Panc1 (cell line): ENCODE data around the gene ASB11. TPM values are rescaled to one million over a fixed set of nuclear protein-coding genes. Genes with fewer than 3 reads are reported as not detected.

ENCODE experiments used
- ATAC-seq: fragments of 200-7000 bp; cut with Tn5 transposase; 2 replicates; pipeline ENCODE4 v1.9.1; 2020; ENCODE audit warnings: mild to moderate bottlenecking, moderate library complexity
- BruUV-seq: library from RNA; stranded (reverse); fragments of 400-500 nt; replicated peaks from 2 replicates; lab custom pipeline; 2021; lab: Mats Ljungman, UMichigan
- CTCF ChIA-PET: fragments of 300-600 bp; sonication (Branson Sonifier 250); formaldehyde crosslinking; loops from one replicate; lab custom pipeline; 2022; ENCODE audit warnings: antibody characterized with exemption; lab: Charles Lee
- POLR2A ChIA-PET: fragments of 300-600 bp; sonication (Branson Sonifier 250); formaldehyde crosslinking; loops from one replicate; lab custom pipeline; 2022; ENCODE audit warnings: antibody characterized with exemption; lab: Charles Lee
- DNase-seq: peaks from one replicate; pipeline ENCODE4 v3.0.0-alpha.2; 2010; ENCODE audit warnings: low read depth, low spot score
- H3K27ac ChIP-seq: 2 replicates; pipeline ENCODE4 v1.5.1; 2011; ENCODE audit warnings: mild to moderate bottlenecking, low read length, inconsistent platforms
- H3K27me3 ChIP-seq: fragments of 200-500 bp; sonication (Bioruptor generic); 2 replicates; pipeline ENCODE4 v1.6.0; 2014; ENCODE audit warnings: low read length, inconsistent platforms; ENCODE audit not compliant: control insufficient read depth, insufficient read depth
- H3K36me3 ChIP-seq: fragments of 200-500 bp; sonication (Bioruptor generic); 2 replicates; pipeline ENCODE4 v1.5.1; 2014; ENCODE audit warnings: inconsistent platforms, mild to moderate bottlenecking, low read length, moderate library complexity; ENCODE audit not compliant: control insufficient read depth, insufficient read depth
- H3K4me1 ChIP-seq: 2 replicates; pipeline ENCODE4 v1.5.1; 2011; ENCODE audit warnings: inconsistent platforms, mild to moderate bottlenecking, low read length, moderate library complexity; ENCODE audit not compliant: control insufficient read depth, insufficient read depth
- H3K4me3 ChIP-seq, 2 experiments: 2 replicates each; pipeline ENCODE4 v1.5.1; 2011 to 2012; ENCODE audit warnings: low read depth in 2 of 2, low read length in 2 of 2, mild to moderate bottlenecking in 2 of 2, inconsistent platforms in 1 of 2, moderate library complexity in 1 of 2
- H3K9me3 ChIP-seq: fragments of 200-500 bp; sonication (Bioruptor generic); 2 replicates; pipeline ENCODE4 v1.5.1; 2014; ENCODE audit warnings: low read depth, mild to moderate bottlenecking, inconsistent platforms, low read length, moderate library complexity; ENCODE audit not compliant: control insufficient read depth, insufficient read depth
- POLR2AphosphoS5 ChIP-seq: IDR thresholded peaks from 2 replicates; pipeline ENCODE4 v1.6.1; 2012; ENCODE audit warnings: mild to moderate bottlenecking, low read depth, low read length, moderate library complexity
- SIN3A ChIP-seq: IDR thresholded peaks from 2 replicates; pipeline ENCODE4 v1.6.1; 2012; ENCODE audit warnings: low read depth, mild to moderate bottlenecking, low read length, moderate library complexity, borderline replicate concordance; ENCODE audit not compliant: insufficient read depth
- TCF7L2 ChIP-seq: IDR thresholded peaks from 2 replicates; pipeline ENCODE4 v1.6.1; 2011; ENCODE audit warnings: mild to moderate bottlenecking, low read depth, low read length, inconsistent platforms
- in situ Hi-C: cut with HindIII; loops from 2 replicates; pipeline ENCODE4 v1.10.0; 2016; ENCODE audit warnings: low sequenced_read_pairs, low pct_unique_long_range_greater_than_20kb
- intact Hi-C: fragments of 100-400 bp; cut with micrococcal nuclease; formaldehyde crosslinking; loops from one replicate; pipeline ENCODE4 v1.10.0; 2022; ENCODE audit not compliant: unreplicated experiment
- total RNA-seq: library from RNA; stranded (reverse); gene quantifications from one replicate; pipeline ENCODE4 v1.2.1, GENCODE V29; 2021; ENCODE audit not compliant: unreplicated experiment
- TF ChIP-seq, protein P1 (sequence below), 2 experiments: IDR thresholded peaks; 2 replicates each; pipeline ENCODE4 v1.6.1; 2011 to 2012; ENCODE audit warnings: low read depth in 2 of 2, control low read depth in 1 of 2, low read length in 1 of 2, mild to moderate bottlenecking in 1 of 2, moderate library complexity in 1 of 2; ENCODE audit not compliant: insufficient read depth in 1 of 2
- TF ChIP-seq, protein P2 (sequence below): fragments of 450-650 bp; IDR thresholded peaks from 2 replicates; pipeline ENCODE4 v1.5.1; 2017; ENCODE audit warnings: mild to moderate bottlenecking

Gene ASB11
- total RNA-seq, 1 experiment from 2014 or later: not detected

DNA sequence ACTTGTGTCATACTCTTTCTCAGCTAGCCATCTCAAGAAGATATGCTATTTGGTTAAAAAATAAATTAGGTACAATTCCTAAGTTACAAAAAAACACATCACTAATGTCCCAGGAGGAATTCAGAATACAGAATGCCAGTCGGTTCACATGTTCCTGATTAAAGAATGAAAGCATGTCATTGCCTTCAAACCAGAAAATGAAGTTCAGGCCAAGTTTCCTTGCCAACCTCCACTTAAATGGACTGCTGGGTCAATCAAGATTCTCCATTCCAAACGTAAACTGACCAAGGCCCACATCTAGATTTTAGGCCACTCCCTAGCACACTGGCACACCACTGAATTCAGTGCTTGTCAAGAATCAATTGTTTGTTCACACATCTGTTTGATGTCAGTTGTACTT, 13.4 kb upstream of the ASB11 start:
- in situ Hi-C loops: no loop called here

DNA sequence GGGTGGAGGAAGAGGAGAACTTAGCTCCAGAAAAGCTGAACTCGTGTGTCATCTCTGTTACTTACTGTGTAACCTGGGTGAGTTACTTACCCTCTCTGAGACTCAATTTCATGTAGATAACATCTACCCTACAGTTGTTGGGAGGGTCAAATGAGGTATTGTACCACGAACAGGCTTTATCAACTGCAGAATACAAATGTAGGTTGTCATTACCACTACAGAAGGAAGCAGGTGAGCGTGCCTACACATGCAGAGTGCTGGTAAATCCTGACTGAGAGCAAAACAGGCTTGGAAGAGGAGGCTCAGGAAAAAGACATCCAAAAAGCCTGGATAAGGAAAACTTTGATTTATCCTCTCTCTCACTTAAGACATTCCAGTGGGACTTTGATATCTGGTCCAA, 12.7 kb upstream of the ASB11 start:
- Histone ChIP-seq H3K27me3 (no peaks in the 10 kb centered on the region), H3K4me3 (no peak overlapping the region), H3K36me3 (no peaks in the 10 kb centered on the region), H3K27ac (no peak overlapping the region), H3K4me1 (no peaks in the 10 kb centered on the region), H3K9me3 (no peaks in the 10 kb centered on the region)
- CTCF ChIA-PET: no interaction called here
- ATAC-seq: no peak
- no peak for DNase-seq
- in situ Hi-C loops: no loop called here
- no peak for TF ChIP-seq POLR2AphosphoS5
- BruUV-seq: no TSS peak
- POLR2A ChIA-PET: no interaction called here
- intact Hi-C loops: no loop called here

More for the DNA sequence above, 13.4 kb upstream of the ASB11 start:
- ChIA-PET CTCF (interaction anchor here (0.6 kb wide), 1 partner anchor 40 kb away, joined by 3 read pairs; no protein-coding TSS in a partner anchor), POLR2A (no interaction called here)
- ATAC-seq: no peak
- Histone ChIP-seq H3K27me3 (no peaks in the 10 kb centered on the region), H3K36me3 (no peaks in the 10 kb centered on the region), H3K9me3 (no peaks in the 10 kb centered on the region), H3K4me3 (no peak overlapping the region), H3K27ac (no peak overlapping the region), H3K4me1 (no peaks in the 10 kb centered on the region)
- intact Hi-C loops: no loop called here
- no TSS peak for BruUV-seq
- TF ChIP-seq POLR2AphosphoS5 (no peak), SIN3A (no peak)
- DNase-seq: no peak

- no TSS peak for BruUV-seq
- DNase-seq (no peak), ATAC-seq (no peak)
- H3K4me1 ChIP-seq: no peaks in the 10 kb centered on the region
- intact Hi-C loops (no loop called here), in situ Hi-C loops (no loop called here)
- no peaks in the 10 kb centered on the region for H3K9me3 ChIP-seq
- no peak overlapping the region for H3K27ac ChIP-seq
- no peaks in the 10 kb centered on the region for H3K27me3 ChIP-seq
- TF ChIP-seq TCF7L2 (no peak), POLR2AphosphoS5 (no peak), SIN3A (no peak)
- TF ChIP-seq, protein P1, sequence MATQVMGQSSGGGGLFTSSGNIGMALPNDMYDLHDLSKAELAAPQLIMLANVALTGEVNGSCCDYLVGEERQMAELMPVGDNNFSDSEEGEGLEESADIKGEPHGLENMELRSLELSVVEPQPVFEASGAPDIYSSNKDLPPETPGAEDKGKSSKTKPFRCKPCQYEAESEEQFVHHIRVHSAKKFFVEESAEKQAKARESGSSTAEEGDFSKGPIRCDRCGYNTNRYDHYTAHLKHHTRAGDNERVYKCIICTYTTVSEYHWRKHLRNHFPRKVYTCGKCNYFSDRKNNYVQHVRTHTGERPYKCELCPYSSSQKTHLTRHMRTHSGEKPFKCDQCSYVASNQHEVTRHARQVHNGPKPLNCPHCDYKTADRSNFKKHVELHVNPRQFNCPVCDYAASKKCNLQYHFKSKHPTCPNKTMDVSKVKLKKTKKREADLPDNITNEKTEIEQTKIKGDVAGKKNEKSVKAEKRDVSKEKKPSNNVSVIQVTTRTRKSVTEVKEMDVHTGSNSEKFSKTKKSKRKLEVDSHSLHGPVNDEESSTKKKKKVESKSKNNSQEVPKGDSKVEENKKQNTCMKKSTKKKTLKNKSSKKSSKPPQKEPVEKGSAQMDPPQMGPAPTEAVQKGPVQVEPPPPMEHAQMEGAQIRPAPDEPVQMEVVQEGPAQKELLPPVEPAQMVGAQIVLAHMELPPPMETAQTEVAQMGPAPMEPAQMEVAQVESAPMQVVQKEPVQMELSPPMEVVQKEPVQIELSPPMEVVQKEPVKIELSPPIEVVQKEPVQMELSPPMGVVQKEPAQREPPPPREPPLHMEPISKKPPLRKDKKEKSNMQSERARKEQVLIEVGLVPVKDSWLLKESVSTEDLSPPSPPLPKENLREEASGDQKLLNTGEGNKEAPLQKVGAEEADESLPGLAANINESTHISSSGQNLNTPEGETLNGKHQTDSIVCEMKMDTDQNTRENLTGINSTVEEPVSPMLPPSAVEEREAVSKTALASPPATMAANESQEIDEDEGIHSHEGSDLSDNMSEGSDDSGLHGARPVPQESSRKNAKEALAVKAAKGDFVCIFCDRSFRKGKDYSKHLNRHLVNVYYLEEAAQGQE (IDR thresholded peaks at IDR 0.05; ENCODE audit: insufficient read depth in 1 of 2, low read depth in 2 of 2, low read length in 1 of 2): no peak
- TF ChIP-seq, protein P2, sequence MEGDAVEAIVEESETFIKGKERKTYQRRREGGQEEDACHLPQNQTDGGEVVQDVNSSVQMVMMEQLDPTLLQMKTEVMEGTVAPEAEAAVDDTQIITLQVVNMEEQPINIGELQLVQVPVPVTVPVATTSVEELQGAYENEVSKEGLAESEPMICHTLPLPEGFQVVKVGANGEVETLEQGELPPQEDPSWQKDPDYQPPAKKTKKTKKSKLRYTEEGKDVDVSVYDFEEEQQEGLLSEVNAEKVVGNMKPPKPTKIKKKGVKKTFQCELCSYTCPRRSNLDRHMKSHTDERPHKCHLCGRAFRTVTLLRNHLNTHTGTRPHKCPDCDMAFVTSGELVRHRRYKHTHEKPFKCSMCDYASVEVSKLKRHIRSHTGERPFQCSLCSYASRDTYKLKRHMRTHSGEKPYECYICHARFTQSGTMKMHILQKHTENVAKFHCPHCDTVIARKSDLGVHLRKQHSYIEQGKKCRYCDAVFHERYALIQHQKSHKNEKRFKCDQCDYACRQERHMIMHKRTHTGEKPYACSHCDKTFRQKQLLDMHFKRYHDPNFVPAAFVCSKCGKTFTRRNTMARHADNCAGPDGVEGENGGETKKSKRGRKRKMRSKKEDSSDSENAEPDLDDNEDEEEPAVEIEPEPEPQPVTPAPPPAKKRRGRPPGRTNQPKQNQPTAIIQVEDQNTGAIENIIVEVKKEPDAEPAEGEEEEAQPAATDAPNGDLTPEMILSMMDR: no peak
- CTCF ChIA-PET: no interaction called here
- POLR2A ChIA-PET: no interaction called here
- H3K36me3 ChIP-seq: no peaks in the 10 kb centered on the region
- no peak overlapping the region for H3K4me3 ChIP-seq
Observed at GRCh38 chrX:15322472-15322871, 7.0 kb upstream of the ASB11 start.
